Aorta (tissue), 5 donors: ENCODE results near the gene RBM15. TPM values are rescaled to one million over a fixed set of nuclear protein-coding genes. Genes with fewer than 3 reads are reported as not detected.

Experiments
- ATAC-seq: fragments of 200-7000 bp; cut with Tn5 transposase; one replicate; pipeline ENCODE4 v1.9.1; 2022; ENCODE audit warnings: moderate library complexity; ENCODE audit not compliant: low FRiP score
- DNase-seq, 2 donors: peaks; one replicate each; pipeline ENCODE4 v3.0.0-alpha.2; 2020
- H3K27ac ChIP-seq, 2 donors: one replicate each; pipeline ENCODE4 v1.5.1; 2013; ENCODE audit warnings: low read length in 2 of 2, mild to moderate bottlenecking in 2 of 2, moderate library complexity in 2 of 2, control low read depth in 1 of 2, inconsistent platforms in 1 of 2, low read depth in 1 of 2
- H3K27me3 ChIP-seq, 2 donors: one replicate each; pipeline ENCODE4 v1.6.1; 2013; ENCODE audit warnings: control low read depth in 1 of 2, low read length in 1 of 2, mild to moderate bottlenecking in 1 of 2, moderate library complexity in 1 of 2; ENCODE audit not compliant: insufficient read depth in 2 of 2, control insufficient read depth in 1 of 2
- H3K36me3 ChIP-seq, 2 donors: one replicate each; pipeline ENCODE4 v1.6.1; 2013; ENCODE audit warnings: control low read depth in 1 of 2, low read length in 1 of 2, mild to moderate bottlenecking in 1 of 2; ENCODE audit not compliant: insufficient read depth in 2 of 2, control insufficient read depth in 1 of 2
- H3K4me1 ChIP-seq, 2 donors: one replicate each; pipeline ENCODE4 v1.6.1; 2013; ENCODE audit warnings: low read length in 2 of 2, control low read depth in 1 of 2, mild to moderate bottlenecking in 1 of 2, moderate library complexity in 1 of 2; ENCODE audit not compliant: insufficient read depth in 2 of 2, control insufficient read depth in 1 of 2
- H3K4me3 ChIP-seq, 2 donors: one replicate each; pipeline ENCODE4 v1.5.1; 2013; ENCODE audit warnings: low read length in 2 of 2, control low read depth in 1 of 2, mild to moderate bottlenecking in 1 of 2
- H3K9me3 ChIP-seq: one replicate; pipeline ENCODE4 v1.6.1; 2013; ENCODE audit warnings: mild to moderate bottlenecking, low read length; ENCODE audit not compliant: control insufficient read depth
- WGBS, 2 donors: extraction: QIAGEN DNeasy Blood & Tissue Kit; methylation state at CpG; one replicate each; pipeline ENCODE4 v1.1.7; 2013; 5-methylcytosine and 5-hydroxymethylcytosine counted together
- intact Hi-C, 2 donors: fragments of 100-400 bp; cut with DNase I; formaldehyde crosslinking; loops; one replicate each; pipeline versions ENCODE4 v1.14.2 to v1.15.0; 2022
- polyA plus RNA-seq, 2 donors: library from polyadenylated mRNA; stranded (reverse); fragments of 200-250 nt; gene quantifications; one replicate each; pipeline ENCODE4 v1.2.3, GENCODE V29; 2013
- total RNA-seq, 2 donors: library from RNA; stranded (reverse); fragmentation: NEBNext Ultra II Directional; extraction: Animal tissue kit (Norgen Biotek cat#: 25700); gene quantifications; one replicate each; pipeline ENCODE4 v1.2.1, GENCODE V29; 2021
- donor health status: healthy with polysubstance abuse.
- donor health status: Bipolar disorder and iron deficiency.
- donor health status: DM: no; HTN: no; CAD: no.
- donor health status: DM: no; HTN: no; CAD: no.
- donor health status: DM: yes; HTN: yes; CAD: no.

Gene RBM15
- total and polyA plus RNA-seq, 4 donors = 0.38 to 22.5 (median 10.8) TPM

- Histone ChIP-seq H3K4me3 (no peak overlapping the region), H3K9me3 (no peaks in the 10 kb centered on the region), H3K4me1 (peaks cover 2 to 11% of the 10 kb centered on the region in 2 donors), H3K36me3 (peaks cover 0 to 2% of the 10 kb centered on the region in 2 donors), H3K27ac (no peak overlapping the region), H3K27me3 (no peaks in the 10 kb centered on the region)
- ATAC-seq (no peak), DNase-seq (no peak)
- WGBS, 2 donors = 83 to 91% methylated on average over 2 of the region's 2 CpGs
- intact Hi-C loops = no loop called here
Observed at GRCh38 chr1:110350360-110350759, 11.2 kb downstream of the RBM15 start.

- Histone ChIP-seq H3K9me3 (no peaks in the 10 kb centered on the region), H3K27me3 (no peaks in the 10 kb centered on the region), H3K4me1 (peaks cover 0 to 7% of the 10 kb centered on the region in 2 donors), H3K27ac (no peak overlapping the region), H3K36me3 (no peaks in the 10 kb centered on the region), H3K4me3 (no peak overlapping the region)
- no peak for DNase-seq
- WGBS, 2 donors = 23 to 28% methylated on average over 1 of the region's 1 CpG
- no peak for ATAC-seq
- intact Hi-C loops = no loop called here
Observed at GRCh38 chr1:110355321-110355720, 16.1 kb downstream of the RBM15 start.

GRCh38 chr1:110356379-110356778, 17.2 kb downstream of the RBM15 start:
- ATAC-seq (no peak), DNase-seq (no peak)
- Histone ChIP-seq H3K9me3 (no peaks in the 10 kb centered on the region), H3K27me3 (no peaks in the 10 kb centered on the region), H3K4me1 (peaks cover 0 to 2% of the 10 kb centered on the region in 2 donors), H3K27ac (no peak overlapping the region), H3K36me3 (no peaks in the 10 kb centered on the region), H3K4me3 (no peak overlapping the region)
- WGBS, 2 donors = 54 to 57% methylated on average over 2 of the region's 2 CpGs
- intact Hi-C loops = no loop called here

GRCh38 chr1:110360431-110360830, 21.3 kb downstream of the RBM15 start:
- ATAC-seq = no peak
- H3K27me3 ChIP-seq = no peaks in the 10 kb centered on the region
- no peak overlapping the region for H3K27ac ChIP-seq
- 94 to 99% methylated on average over 2 of the region's 2 CpGs for WGBS, 2 donors
- H3K4me3 ChIP-seq = no peak overlapping the region
- DNase-seq = no peak
- H3K36me3 ChIP-seq = no peaks in the 10 kb centered on the region
- H3K4me1 ChIP-seq = peaks cover 0 to 2% of the 10 kb centered on the region in 2 donors
- H3K9me3 ChIP-seq = no peaks in the 10 kb centered on the region
- intact Hi-C loops = no loop called here

GRCh38 chr1:110361856-110362255, 22.7 kb downstream of the RBM15 start:
- no peaks in the 10 kb centered on the region for H3K36me3 ChIP-seq
- no peak for DNase-seq
- 94 to 95% methylated on average over 1 of the region's 1 CpG for WGBS, 2 donors
- no peaks in the 10 kb centered on the region for H3K4me1 ChIP-seq
- no peaks in the 10 kb centered on the region for H3K9me3 ChIP-seq
- no peak overlapping the region for H3K27ac ChIP-seq
- intact Hi-C loops = no loop called here
- no peak for ATAC-seq
- no peaks in the 10 kb centered on the region for H3K27me3 ChIP-seq
- no peak overlapping the region for H3K4me3 ChIP-seq

- no peak for ATAC-seq
- intact Hi-C loops = no loop called here
- Histone ChIP-seq H3K27ac (no peak overlapping the region), H3K27me3 (no peaks in the 10 kb centered on the region), H3K36me3 (no peaks in the 10 kb centered on the region), H3K9me3 (no peaks in the 10 kb centered on the region), H3K4me1 (no peaks in the 10 kb centered on the region), H3K4me3 (no peak overlapping the region)
- no peak for DNase-seq
- WGBS, 2 donors = 93 to 94% methylated on average over 3 of the region's 3 CpGs
Observed at GRCh38 chr1:110364221-110364620, 25.0 kb downstream of the RBM15 start.

- intact Hi-C loops = no loop called here
- H3K36me3 ChIP-seq = peaks cover 2 to 3% of the 10 kb centered on the region in 2 donors
- H3K4me3 ChIP-seq = no peak overlapping the region
- DNase-seq = no peak
- WGBS, 2 donors = 0 to 4% methylated on average over 1 of the region's 1 CpG
- H3K27me3 ChIP-seq = no peaks in the 10 kb centered on the region
- no peaks in the 10 kb centered on the region for H3K4me1 ChIP-seq
- ATAC-seq = no peak
- no peaks in the 10 kb centered on the region for H3K9me3 ChIP-seq
- no peak overlapping the region for H3K27ac ChIP-seq
Observed at GRCh38 chr1:110370827-110371226, 31.6 kb downstream of the RBM15 start.

- Histone ChIP-seq H3K36me3 (peaks cover 5 to 8% of the 10 kb centered on the region in 2 donors), H3K9me3 (no peaks in the 10 kb centered on the region), H3K27me3 (no peaks in the 10 kb centered on the region), H3K4me3 (no peak overlapping the region), H3K27ac (no peak overlapping the region), H3K4me1 (no peaks in the 10 kb centered on the region)
- DNase-seq (no peak), ATAC-seq (no peak)
- intact Hi-C loops = no loop called here
- 97 to 100% methylated on average over 1 of the region's 1 CpG for WGBS, 2 donors
Observed at GRCh38 chr1:110375490-110375889, 36.3 kb downstream of the RBM15 start.

- Histone ChIP-seq H3K4me3 (no peak overlapping the region), H3K27ac (no peak overlapping the region), H3K36me3 (peaks cover 5% of the 10 kb centered on the region in 2 donors), H3K27me3 (no peaks in the 10 kb centered on the region), H3K4me1 (peaks cover 0 to 1% of the 10 kb centered on the region in 2 donors), H3K9me3 (no peaks in the 10 kb centered on the region)
- ATAC-seq (no peak), DNase-seq (no peak)
- intact Hi-C loops = no loop called here
- 52 to 56% methylated on average over 10 of the region's 10 CpGs for WGBS, 2 donors
Observed at GRCh38 chr1:110380672-110381283, 41.6 kb downstream of the RBM15 start.
